HEK293 (cell line): ENCODE results near the gene FAM76B.
A peak's percentile ranks its signal among the peaks of the same experiment; 100 is the strongest.

Source experiments
- IKZF3 ChIP-seq: fragments of 450-650 bp; IDR thresholded peaks from 2 replicates; pipeline ENCODE4 v1.5.0; 2018; ENCODE audit warnings: missing biosample characterization, mild to moderate bottlenecking, missing genetic modification characterization, moderate library complexity
- INSM2 ChIP-seq: fragments of 450-650 bp; formaldehyde crosslinking; IDR thresholded peaks from 2 replicates; pipeline ENCODE4 v1.5.1; 2016; ENCODE audit warnings: missing biosample characterization, missing genetic modification characterization
- PATZ1 ChIP-seq: fragments of 450-650 bp; formaldehyde crosslinking; IDR thresholded peaks from 2 replicates; pipeline ENCODE4 v1.5.1; 2016; ENCODE audit warnings: missing biosample characterization, missing genetic modification characterization
- PRDM4 ChIP-seq: fragments of 450-650 bp; formaldehyde crosslinking; IDR thresholded peaks from 2 replicates; pipeline ENCODE4 v1.5.1; 2017; ENCODE audit warnings: missing biosample characterization, missing genetic modification characterization
- SCRT2 ChIP-seq: fragments of 450-650 bp; formaldehyde crosslinking; IDR thresholded peaks from 2 replicates; pipeline ENCODE4 v1.5.1; 2016; ENCODE audit warnings: missing biosample characterization, missing genetic modification characterization
- YY2 ChIP-seq: fragments of 450-650 bp; formaldehyde crosslinking; IDR thresholded peaks from 2 replicates; pipeline ENCODE4 v1.5.1; 2016; ENCODE audit warnings: missing biosample characterization, missing genetic modification characterization
- ZBTB17 ChIP-seq: fragments of 450-650 bp; formaldehyde crosslinking; IDR thresholded peaks from 2 replicates; pipeline ENCODE4 v1.5.1; 2016; ENCODE audit warnings: missing biosample characterization, missing genetic modification characterization
- ZBTB21 ChIP-seq: fragments of 450-650 bp; formaldehyde crosslinking; IDR thresholded peaks from 2 replicates; pipeline ENCODE4 v1.5.1; 2017; ENCODE audit warnings: missing biosample characterization, missing genetic modification characterization
- ZBTB44 ChIP-seq: fragments of 450-650 bp; IDR thresholded peaks from 2 replicates; pipeline ENCODE4 v1.5.1; 2018; ENCODE audit warnings: missing biosample characterization, mild to moderate bottlenecking, missing genetic modification characterization
- ZFP3 ChIP-seq: fragments of 450-650 bp; formaldehyde crosslinking; IDR thresholded peaks from 2 replicates; pipeline ENCODE4 v1.5.1; 2016; ENCODE audit warnings: low read depth, missing biosample characterization, missing genetic modification characterization
- ZFP69B ChIP-seq: fragments of 450-650 bp; formaldehyde crosslinking; IDR thresholded peaks from 2 replicates; pipeline ENCODE4 v1.5.1; 2016; ENCODE audit warnings: missing biosample characterization, missing genetic modification characterization
- ZNF114 ChIP-seq: fragments of 450-650 bp; formaldehyde crosslinking; IDR thresholded peaks from 2 replicates; pipeline ENCODE4 v1.5.0; 2017; ENCODE audit warnings: missing biosample characterization, missing genetic modification characterization
- ZNF221 ChIP-seq: fragments of 450-650 bp; formaldehyde crosslinking; IDR thresholded peaks from 2 replicates; pipeline ENCODE4 v1.5.1; 2017; ENCODE audit warnings: missing biosample characterization, missing genetic modification characterization, borderline replicate concordance
- ZNF423 ChIP-seq: fragments of 450-650 bp; formaldehyde crosslinking; IDR thresholded peaks from 2 replicates; pipeline ENCODE4 v1.5.1; 2016; ENCODE audit warnings: missing biosample characterization, missing genetic modification characterization
- ZNF449 ChIP-seq: fragments of 450-650 bp; formaldehyde crosslinking; IDR thresholded peaks from 2 replicates; pipeline ENCODE4 v1.5.1; 2017; ENCODE audit warnings: missing biosample characterization, mild to moderate bottlenecking, missing genetic modification characterization, moderate library complexity
- ZNF624 ChIP-seq: fragments of 450-650 bp; formaldehyde crosslinking; IDR thresholded peaks from 2 replicates; pipeline ENCODE4 v1.5.1; 2017; ENCODE audit warnings: missing biosample characterization, missing genetic modification characterization
- ZNF830 ChIP-seq: fragments of 450-650 bp; IDR thresholded peaks from 2 replicates; pipeline ENCODE4 v1.5.0; 2018; ENCODE audit warnings: missing biosample characterization, missing genetic modification characterization, low read depth, mild to moderate bottlenecking, moderate library complexity

Gene FAM76B

GRCh38 chr11:95789506-95790122 lies at the start of gene FAM76B (continued):
- TF ChIP-seq INSM2 (tag by site-specific recombination) (peak; percentile 35; the same call in 1 of the 2 replicates), ZNF624 (tag by site-specific recombination) (no peak), ZNF114 (tag by site-specific recombination) (no peak), ZNF449 (tag by site-specific recombination) (0 out of 2 replicates have a peak, but pooled peaks have one; percentile 49), PATZ1 (tag by site-specific recombination) (peak; percentile 84), ZNF423 (tag by site-specific recombination) (peak; percentile 68), ZNF221 (tag by site-specific recombination) (no peak), ZBTB17 (tag by site-specific recombination) (no peak), ZFP69B (tag by site-specific recombination) (peak; percentile 81), ZNF830 (tag by site-specific recombination) (no peak), ZFP3 (tag by site-specific recombination) (no peak), ZBTB21 (peak; percentile 92), SCRT2 (tag by site-specific recombination) (no peak), YY2 (0 out of 2 replicates have a peak, but pooled peaks have one; percentile 45), ZBTB44 (tag by site-specific recombination) (no peak), IKZF3 (tag by site-specific recombination) (peak; percentile 76), PRDM4 (no peak)
